ENCODE data around the gene BIRC2. TPM values are rescaled to one million over a fixed set of nuclear protein-coding genes. Genes with fewer than 3 reads are reported as not detected.

The BIRC2 gene
- total and polyA plus RNA-seq, 10 of the 15 experiments (the other 5 are each of a cell fraction or from before 2014, with no cell fraction given), result 13.8 to 75.8 (median 26.5) TPM

DNA sequence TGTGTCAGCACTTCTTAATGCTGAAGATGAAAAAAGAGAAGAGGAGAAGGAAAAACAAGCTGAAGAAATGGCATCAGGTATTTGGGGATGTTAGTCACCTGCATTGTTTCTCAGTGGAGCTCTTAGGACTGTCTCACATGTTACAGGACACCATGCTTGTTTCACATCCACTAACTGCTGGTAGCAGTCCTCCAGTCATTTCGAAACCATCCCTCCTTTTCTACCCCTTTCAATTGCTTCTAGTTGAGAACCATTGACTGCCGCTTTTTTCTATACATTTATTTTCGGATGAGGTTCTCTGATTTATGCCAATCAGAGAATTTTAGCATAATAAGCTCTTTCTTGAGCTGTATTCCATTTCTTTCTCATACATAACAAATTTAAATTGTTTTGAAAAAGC lies 21.5 kb downstream of the BIRC2 start (continued):
- TF ChIP-seq, protein P1, sequence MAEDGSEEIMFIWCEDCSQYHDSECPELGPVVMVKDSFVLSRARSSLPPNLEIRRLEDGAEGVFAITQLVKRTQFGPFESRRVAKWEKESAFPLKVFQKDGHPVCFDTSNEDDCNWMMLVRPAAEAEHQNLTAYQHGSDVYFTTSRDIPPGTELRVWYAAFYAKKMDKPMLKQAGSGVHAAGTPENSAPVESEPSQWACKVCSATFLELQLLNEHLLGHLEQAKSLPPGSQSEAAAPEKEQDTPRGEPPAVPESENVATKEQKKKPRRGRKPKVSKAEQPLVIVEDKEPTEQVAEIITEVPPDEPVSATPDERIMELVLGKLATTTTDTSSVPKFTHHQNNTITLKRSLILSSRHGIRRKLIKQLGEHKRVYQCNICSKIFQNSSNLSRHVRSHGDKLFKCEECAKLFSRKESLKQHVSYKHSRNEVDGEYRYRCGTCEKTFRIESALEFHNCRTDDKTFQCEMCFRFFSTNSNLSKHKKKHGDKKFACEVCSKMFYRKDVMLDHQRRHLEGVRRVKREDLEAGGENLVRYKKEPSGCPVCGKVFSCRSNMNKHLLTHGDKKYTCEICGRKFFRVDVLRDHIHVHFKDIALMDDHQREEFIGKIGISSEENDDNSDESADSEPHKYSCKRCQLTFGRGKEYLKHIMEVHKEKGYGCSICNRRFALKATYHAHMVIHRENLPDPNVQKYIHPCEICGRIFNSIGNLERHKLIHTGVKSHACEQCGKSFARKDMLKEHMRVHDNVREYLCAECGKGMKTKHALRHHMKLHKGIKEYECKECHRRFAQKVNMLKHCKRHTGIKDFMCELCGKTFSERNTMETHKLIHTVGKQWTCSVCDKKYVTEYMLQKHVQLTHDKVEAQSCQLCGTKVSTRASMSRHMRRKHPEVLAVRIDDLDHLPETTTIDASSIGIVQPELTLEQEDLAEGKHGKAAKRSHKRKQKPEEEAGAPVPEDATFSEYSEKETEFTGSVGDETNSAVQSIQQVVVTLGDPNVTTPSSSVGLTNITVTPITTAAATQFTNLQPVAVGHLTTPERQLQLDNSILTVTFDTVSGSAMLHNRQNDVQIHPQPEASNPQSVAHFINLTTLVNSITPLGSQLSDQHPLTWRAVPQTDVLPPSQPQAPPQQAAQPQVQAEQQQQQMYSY (CRISPR knock-in tag; IDR thresholded peaks at IDR 0.05), result no peak
- TF ChIP-seq JUNB (IDR thresholded peaks at IDR 0.05) (peak; percentile 94), USF2 (IDR thresholded peaks at IDR 0.05; ENCODE audit: borderline replicate concordance, low read depth, low read length) (no peak), ZNF274 (IDR thresholded peaks at IDR 0.05; ENCODE audit: insufficient read depth, insufficient read length) (no peak), RB1 (IDR thresholded peaks at IDR 0.05; ENCODE audit: borderline replicate concordance) (no peak), TCF7 (IDR thresholded peaks at IDR 0.05; ENCODE audit: borderline replicate concordance) (no peak; the same call in 1 of the 2 replicates), BCL11A (IDR thresholded peaks at IDR 0.05; ENCODE audit: low read depth, low read length) (peak; percentile 39; the same call in 1 of the 2 replicates), IRF4 (IDR thresholded peaks at IDR 0.05; ENCODE audit: low read depth, low read length) (peak; percentile 98), ZNF207 (IDR thresholded peaks at IDR 0.05; ENCODE audit: borderline replicate concordance) (no peak), SP1 (IDR thresholded peaks at IDR 0.05; ENCODE audit: low read depth, low read length) (no peak), RCOR1 (conservative IDR thresholded peaks at IDR 0.05; ENCODE audit: low read depth, low read length) (no peak), ASH2L (IDR thresholded peaks at IDR 0.05; ENCODE audit: borderline replicate concordance, low read depth) (no peak), REST (IDR thresholded peaks at IDR 0.05; ENCODE audit: low read depth, low read length) (no peak), ATF7 (IDR thresholded peaks at IDR 0.05; ENCODE audit: low read depth) (peak; percentile 58), POU2F2 (IDR thresholded peaks at IDR 0.05; ENCODE audit: borderline replicate concordance, low read depth, low read length) (no peak), TCF3 (IDR thresholded peaks at IDR 0.05; ENCODE audit: borderline replicate concordance, insufficient read depth, low read depth, low read length) (no peak), MEF2B (IDR thresholded peaks at IDR 0.05; ENCODE audit: partially characterized antibody, poor library complexity, severe bottlenecking) (peak; percentile 54), SIX5 (IDR thresholded peaks at IDR 0.05; ENCODE audit: low read depth, low read length, severe bottlenecking) (no peak), SREBF1 (IDR thresholded peaks at IDR 0.05; ENCODE audit: low read length) (no peak), POLR2AphosphoS2 (IDR thresholded peaks at IDR 0.05; ENCODE audit: low read depth, low read length) (no peak), CHD4 (IDR thresholded peaks at IDR 0.05) (no peak), NRF1 (conservative IDR thresholded peaks at IDR 0.05; ENCODE audit: low read depth, low read length) (no peak)
- TF ChIP-seq, protein P2, sequence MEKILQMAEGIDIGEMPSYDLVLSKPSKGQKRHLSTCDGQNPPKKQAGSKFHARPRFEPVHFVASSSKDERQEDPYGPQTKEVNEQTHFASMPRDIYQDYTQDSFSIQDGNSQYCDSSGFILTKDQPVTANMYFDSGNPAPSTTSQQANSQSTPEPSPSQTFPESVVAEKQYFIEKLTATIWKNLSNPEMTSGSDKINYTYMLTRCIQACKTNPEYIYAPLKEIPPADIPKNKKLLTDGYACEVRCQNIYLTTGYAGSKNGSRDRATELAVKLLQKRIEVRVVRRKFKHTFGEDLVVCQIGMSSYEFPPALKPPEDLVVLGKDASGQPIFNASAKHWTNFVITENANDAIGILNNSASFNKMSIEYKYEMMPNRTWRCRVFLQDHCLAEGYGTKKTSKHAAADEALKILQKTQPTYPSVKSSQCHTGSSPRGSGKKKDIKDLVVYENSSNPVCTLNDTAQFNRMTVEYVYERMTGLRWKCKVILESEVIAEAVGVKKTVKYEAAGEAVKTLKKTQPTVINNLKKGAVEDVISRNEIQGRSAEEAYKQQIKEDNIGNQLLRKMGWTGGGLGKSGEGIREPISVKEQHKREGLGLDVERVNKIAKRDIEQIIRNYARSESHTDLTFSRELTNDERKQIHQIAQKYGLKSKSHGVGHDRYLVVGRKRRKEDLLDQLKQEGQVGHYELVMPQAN (conservative IDR thresholded peaks at IDR 0.05), result peak; percentile 46; the same call in 1 of the 2 replicates

Data from GM12878 (cell line).